ENCODE measurements around the gene ATXN7L3. TPM values are rescaled to one million over a fixed set of nuclear protein-coding genes. Genes with fewer than 3 reads are reported as not detected.

The ATXN7L3 gene
- total RNA-seq, 2 donors from 2014 or later = 46.5 to 55.8 TPM

- Histone ChIP-seq H3K4me3 (peak overlapping the region; percentile 99), H3K4me1 (ENCODE audit: control insufficient read depth in 1 of 2, low read depth in 2 of 2) (peaks cover 20 to 35% of the 10 kb centered on the region in 2 donors), H3K9me3 (no peaks in the 10 kb centered on the region), H3K27me3 (replicated peaks; ENCODE audit: insufficient read depth) (no peaks in the 10 kb centered on the region), H3K27ac (peak overlapping the region; percentile 97 to 98), H3K36me3 (peaks cover 14% of the 10 kb centered on the region)
- ATAC-seq (ENCODE audit: insufficient number of reproducible peaks, low FRiP score, low read depth) (peak; percentile 57), DNase-seq (ENCODE audit: low spot score) (no peak)
- TF ChIP-seq CTCF (IDR thresholded peaks at IDR 0.05) = no peak
Measured at GRCh38 chr17:44187131-44187899, 12.4 kb downstream of the ATXN7L3 start.

- peak within 1 kb of the TSS; percentile 97 to 98 for H3K27ac ChIP-seq
Measured at GRCh38 chr17:44186307-44187130, 13.2 kb downstream of the ATXN7L3 start, which contains the start of gene TMUB2. Gene TMUB2 (plus strand): TSS chr17:44186972. CDS start chr17:44187709, 737 bp downstream.

GRCh38 chr17:44184212-44184810, 15.4 kb downstream of the ATXN7L3 start:
- no peaks in the 10 kb centered on the region for H3K27me3 ChIP-seq (replicated peaks; ENCODE audit: insufficient read depth)
- H3K4me3 ChIP-seq = no peak overlapping the region
- H3K4me1 ChIP-seq (ENCODE audit: control insufficient read depth in 1 of 2, low read depth in 2 of 2) = peaks cover 20 to 35% of the 10 kb centered on the region in 2 donors
- ATAC-seq (ENCODE audit: insufficient number of reproducible peaks, low FRiP score, low read depth) (no peak), DNase-seq (ENCODE audit: low spot score) (no peak)
- peaks cover 1% of the 10 kb centered on the region for H3K36me3 ChIP-seq
- no peak overlapping the region for H3K27ac ChIP-seq
- no peaks in the 10 kb centered on the region for H3K9me3 ChIP-seq
- no peak for TF ChIP-seq CTCF (IDR thresholded peaks at IDR 0.05)

More at GRCh38 chr17:44186307-44187130, 13.2 kb downstream of the ATXN7L3 start, which contains the start of gene TMUB2:
- ATAC-seq (ENCODE audit: insufficient number of reproducible peaks, low FRiP score, low read depth) (peak; percentile 95), DNase-seq (ENCODE audit: low spot score) (peak; percentile 96)
- peak within 1 kb of the TSS; percentile 99 for H3K4me3 ChIP-seq
- peaks cover 20 to 35% of the 10 kb centered on the region in 2 donors for H3K4me1 ChIP-seq (ENCODE audit: control insufficient read depth in 1 of 2, low read depth in 2 of 2)
- no peaks in the 10 kb centered on the region for H3K27me3 ChIP-seq (replicated peaks; ENCODE audit: insufficient read depth)
- no peaks in the 10 kb centered on the region for H3K9me3 ChIP-seq
- TF ChIP-seq CTCF (IDR thresholded peaks at IDR 0.05) = no peak
- peaks cover 14% of the 10 kb centered on the region for H3K36me3 ChIP-seq

- H3K9me3 ChIP-seq = no peaks in the 10 kb centered on the region
- peaks cover 15 to 25% of the 10 kb centered on the region in 2 donors for H3K4me1 ChIP-seq (ENCODE audit: control insufficient read depth in 1 of 2, low read depth in 2 of 2)
- H3K4me3 ChIP-seq = no peak overlapping the region
- DNase-seq (ENCODE audit: low spot score) = no peak
- H3K27ac ChIP-seq = no peak overlapping the region
- no peak for ATAC-seq (ENCODE audit: insufficient number of reproducible peaks, low FRiP score, low read depth)
- TF ChIP-seq CTCF (IDR thresholded peaks at IDR 0.05) = no peak
- H3K27me3 ChIP-seq (replicated peaks; ENCODE audit: insufficient read depth) = no peaks in the 10 kb centered on the region
- H3K36me3 ChIP-seq = peaks cover 7% of the 10 kb centered on the region
Measured at GRCh38 chr17:44183024-44183423, 16.7 kb downstream of the ATXN7L3 start.
